ENCODE results near the gene TBC1D32. TPM values are rescaled to one million over a fixed set of nuclear protein-coding genes. Genes with fewer than 3 reads are reported as not detected.

TBC1D32 gene
- total and polyA plus RNA-seq, 2 experiments from 2014 or later: 4.7 to 9.0 TPM

DNA sequence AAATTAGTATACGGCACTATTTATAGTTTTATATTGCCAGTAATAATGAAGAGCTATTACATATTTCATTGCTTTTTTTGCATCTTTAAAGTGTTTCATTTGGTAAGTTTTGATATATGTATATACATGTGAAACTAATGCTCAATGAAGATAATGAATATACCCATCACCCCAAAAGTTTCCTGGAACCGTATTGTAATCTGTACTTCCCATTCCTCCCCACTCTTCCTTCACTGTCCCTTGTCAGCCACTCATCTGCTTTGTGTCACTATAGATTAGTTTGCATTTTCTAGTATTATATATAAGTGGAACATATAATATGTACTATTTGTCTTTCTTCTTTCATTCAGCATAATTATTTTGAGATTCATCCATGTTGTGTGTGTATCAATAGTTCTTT, 10.3 kb upstream of the TBC1D32 start:
- Histone ChIP-seq H3K4me1 (ENCODE audit: insufficient read depth) (no peaks in the 10 kb centered on the region), H3K27me3 (replicated peaks; ENCODE audit: insufficient read depth) (no peaks in the 10 kb centered on the region), H3F3A (ENCODE audit: insufficient read depth) (no peaks in the 10 kb centered on the region), H4K20me1 (ENCODE audit: insufficient read depth) (no peaks in the 10 kb centered on the region), H3K27ac (no peak overlapping the region), H3K9me2 (ENCODE audit: insufficient read depth) (no peaks in the 10 kb centered on the region), H3K4me3 (no peak overlapping the region), H3K9me3 (ENCODE audit: low read depth) (no peaks in the 10 kb centered on the region), H3K9ac (no peak overlapping the region), H3K79me2 (ENCODE audit: insufficient read depth) (no peaks in the 10 kb centered on the region), H3K36me3 (ENCODE audit: low read depth) (no peaks in the 10 kb centered on the region), H2AFZ (no peak overlapping the region), H3K4me2 (ENCODE audit: unreplicated experiment) (no peak overlapping the region)
- TF ChIP-seq EZH2 (IDR thresholded peaks at IDR 0.05; ENCODE audit: insufficient read depth, poor library complexity, severe bottlenecking) (no peak), EZH2phosphoT487 (IDR thresholded peaks at IDR 0.05; ENCODE audit: insufficient read depth, low read depth) (no peak)
- 91% methylated on average over 2 of the region's 2 CpGs for WGBS, 2 experiments (ENCODE audit: low coverage in 1 of 2, low lambda C conversion rate in 2 of 2, missing lambda C conversion rate in 2 of 2)
- DNase-seq: no peak
- in situ Hi-C loops (cut with MboI): no loop called here

DNA sequence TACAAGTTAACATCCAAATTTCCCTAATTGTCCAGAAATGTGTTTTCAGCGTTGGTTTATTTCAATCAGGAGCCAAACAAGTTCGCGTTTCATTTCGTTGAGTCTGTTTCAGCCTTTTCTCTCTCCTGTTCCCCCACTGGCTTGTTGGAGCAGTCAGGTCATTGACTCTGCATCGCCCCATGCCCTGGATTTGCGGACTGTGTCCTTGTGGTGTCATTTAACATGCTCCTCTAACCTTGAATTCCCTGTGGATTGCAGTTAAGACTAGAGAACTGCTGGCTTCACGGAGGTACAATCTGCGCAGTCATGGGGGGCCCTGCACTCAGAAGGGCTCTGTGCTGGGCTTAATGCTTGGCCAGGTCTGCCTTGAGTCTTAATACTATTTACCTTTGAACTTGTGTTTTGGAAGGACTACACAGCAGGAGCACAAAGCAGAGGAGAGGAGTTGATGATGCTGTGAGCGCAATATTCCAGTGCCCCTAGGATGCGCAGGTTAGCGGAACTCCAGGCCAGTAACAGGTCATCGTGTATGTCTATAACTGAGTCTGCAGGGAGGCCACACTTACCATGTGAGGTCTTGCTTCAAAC, 5.5 kb upstream of the TBC1D32 start:
- no peaks in the 10 kb centered on the region for H3K79me2 ChIP-seq (ENCODE audit: insufficient read depth)
- no peaks in the 10 kb centered on the region for H3K9me2 ChIP-seq (ENCODE audit: insufficient read depth)
- WGBS, 2 experiments (ENCODE audit: low coverage in 1 of 2, low lambda C conversion rate in 2 of 2, missing lambda C conversion rate in 2 of 2): 82% methylated on average over 12 of the region's 12 CpGs
- DNase-seq: no peak
- H3K27me3 ChIP-seq (replicated peaks; ENCODE audit: insufficient read depth): no peaks in the 10 kb centered on the region
- no peak for TF ChIP-seq EZH2 (IDR thresholded peaks at IDR 0.05; ENCODE audit: insufficient read depth, poor library complexity, severe bottlenecking)
- no peak for TF ChIP-seq EZH2phosphoT487 (IDR thresholded peaks at IDR 0.05; ENCODE audit: insufficient read depth, low read depth)
- H3K36me3 ChIP-seq (ENCODE audit: low read depth): no peaks in the 10 kb centered on the region
- H3K9ac ChIP-seq: no peak overlapping the region
- no peak overlapping the region for H3K4me2 ChIP-seq (ENCODE audit: unreplicated experiment)
- no peak overlapping the region for H2AFZ ChIP-seq
- in situ Hi-C loops (cut with MboI): no loop called here
- H3K9me3 ChIP-seq (ENCODE audit: low read depth): no peaks in the 10 kb centered on the region
- H3K4me1 ChIP-seq (ENCODE audit: insufficient read depth): no peaks in the 10 kb centered on the region
- H3K4me3 ChIP-seq: no peak overlapping the region
- no peak overlapping the region for H3K27ac ChIP-seq
- H3F3A ChIP-seq (ENCODE audit: insufficient read depth): peaks cover 4% of the 10 kb centered on the region; the same call in 1 of the 2 replicates
- H4K20me1 ChIP-seq (ENCODE audit: insufficient read depth): no peaks in the 10 kb centered on the region

DNA sequence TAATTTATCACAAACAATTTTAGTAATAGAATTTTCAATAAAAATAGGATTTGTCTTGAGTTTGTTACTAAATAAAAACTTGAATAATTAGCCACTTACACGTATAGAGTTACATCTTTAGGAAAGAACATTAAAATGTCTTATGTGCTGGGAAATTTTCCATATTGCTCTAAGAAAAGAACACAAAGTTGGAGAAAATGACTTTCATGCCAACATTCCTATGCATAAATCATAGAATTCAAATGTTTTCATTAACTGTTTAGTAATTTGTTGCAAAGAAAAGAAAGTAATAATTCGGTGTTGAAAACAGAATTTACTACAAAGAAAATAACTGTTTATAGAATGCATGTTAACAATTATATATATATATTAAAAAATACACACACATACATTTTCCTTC, 4.7 kb upstream of the TBC1D32 start:
- no peak overlapping the region for H2AFZ ChIP-seq

DNA sequence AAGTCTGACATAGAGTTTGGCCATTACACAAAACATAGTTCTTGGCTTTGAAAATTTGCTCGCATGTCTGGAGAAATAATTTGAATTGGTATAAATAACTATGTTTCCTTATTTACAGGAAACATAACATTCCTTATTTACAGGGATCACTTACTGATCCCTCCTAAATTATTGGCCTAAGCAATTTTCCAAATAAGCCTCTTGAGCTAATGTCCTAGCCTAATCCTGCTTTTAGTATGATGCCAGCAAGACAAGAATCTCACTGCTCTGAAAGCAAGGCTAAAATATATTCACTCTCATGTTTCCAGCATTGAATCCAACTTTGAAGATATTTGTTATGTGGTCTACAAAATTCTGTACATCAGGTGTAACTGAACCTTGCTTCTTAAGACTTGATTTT, 4.1 kb upstream of the TBC1D32 start:
- in situ Hi-C loops (cut with MboI): no loop called here
- no peak overlapping the region for H3K9ac ChIP-seq
- H3K4me2 ChIP-seq (ENCODE audit: unreplicated experiment): no peak overlapping the region
- no peak overlapping the region for H3K4me3 ChIP-seq
- no peaks in the 10 kb centered on the region for H3K9me2 ChIP-seq (ENCODE audit: insufficient read depth)
- peaks cover 7% of the 10 kb centered on the region for H3K79me2 ChIP-seq (ENCODE audit: insufficient read depth)
- H2AFZ ChIP-seq: no peak overlapping the region
- TF ChIP-seq EZH2 (IDR thresholded peaks at IDR 0.05; ENCODE audit: insufficient read depth, poor library complexity, severe bottlenecking): no peak
- TF ChIP-seq EZH2phosphoT487 (IDR thresholded peaks at IDR 0.05; ENCODE audit: insufficient read depth, low read depth): no peak
- H4K20me1 ChIP-seq (ENCODE audit: insufficient read depth): no peaks in the 10 kb centered on the region
- H3F3A ChIP-seq (ENCODE audit: insufficient read depth): peaks cover 4% of the 10 kb centered on the region; the same call in 1 of the 2 replicates
- 66 to 76% methylated on average over 1 of the region's 1 CpG for WGBS, 2 experiments (ENCODE audit: low coverage in 1 of 2, low lambda C conversion rate in 2 of 2, missing lambda C conversion rate in 2 of 2)
- no peaks in the 10 kb centered on the region for H3K4me1 ChIP-seq (ENCODE audit: insufficient read depth)
- no peaks in the 10 kb centered on the region for H3K36me3 ChIP-seq (ENCODE audit: low read depth)
- DNase-seq: no peak
- H3K27me3 ChIP-seq (replicated peaks; ENCODE audit: insufficient read depth): no peaks in the 10 kb centered on the region
- no peak overlapping the region for H3K27ac ChIP-seq
- no peaks in the 10 kb centered on the region for H3K9me3 ChIP-seq (ENCODE audit: low read depth)

More for the DNA sequence above, 4.7 kb upstream of the TBC1D32 start:
- Histone ChIP-seq H3K9ac (no peak overlapping the region), H3K4me2 (ENCODE audit: unreplicated experiment) (no peak overlapping the region), H3K9me3 (ENCODE audit: low read depth) (no peaks in the 10 kb centered on the region), H3K4me1 (ENCODE audit: insufficient read depth) (no peaks in the 10 kb centered on the region), H3K9me2 (ENCODE audit: insufficient read depth) (no peaks in the 10 kb centered on the region), H3K36me3 (ENCODE audit: low read depth) (no peaks in the 10 kb centered on the region), H3K27ac (no peak overlapping the region), H3F3A (ENCODE audit: insufficient read depth) (peaks cover 4% of the 10 kb centered on the region; the same call in 1 of the 2 replicates), H3K27me3 (replicated peaks; ENCODE audit: insufficient read depth) (no peaks in the 10 kb centered on the region), H3K79me2 (ENCODE audit: insufficient read depth) (peaks cover 1% of the 10 kb centered on the region), H3K4me3 (no peak overlapping the region), H4K20me1 (ENCODE audit: insufficient read depth) (no peaks in the 10 kb centered on the region)
- in situ Hi-C loops (cut with MboI): no loop called here
- TF ChIP-seq EZH2phosphoT487 (IDR thresholded peaks at IDR 0.05; ENCODE audit: insufficient read depth, low read depth) (no peak), EZH2 (IDR thresholded peaks at IDR 0.05; ENCODE audit: insufficient read depth, poor library complexity, severe bottlenecking) (no peak)
- WGBS, 2 experiments (ENCODE audit: low coverage in 1 of 2, low lambda C conversion rate in 2 of 2, missing lambda C conversion rate in 2 of 2): 50 to 52% methylated on average over 2 of the region's 2 CpGs
- no peak for DNase-seq

All from GM23248 (cell line).